Skin epidermis (tissue), 12 donors: ENCODE measurements around the gene PLEKHO1.
"Not testable (repeated sequence)": the region's sequence is repeated elsewhere in the genome, so short reads cannot be mapped to it uniquely, and the experiment has no call there.

ENCODE experiments used
- H3K27ac ChIP-seq, 21 experiments: fragments of 200-600 bp; sonication (generic) in 11 of 21; one replicate each; pipeline ENCODE4 v1.5.0; 2020; ENCODE audit warnings: mild to moderate bottlenecking in 3 of 21, inconsistent platforms in 2 of 21, moderate library complexity in 2 of 21
- H3K4me3 ChIP-seq, 7 experiments: fragments of 200-600 bp; sonication (generic) in 2 of 7; one replicate each; pipeline ENCODE4 v1.5.0; 2020; ENCODE audit warnings: inconsistent platforms in 2 of 7, mild to moderate bottlenecking in 2 of 7, moderate library complexity in 1 of 7

The PLEKHO1 gene, protein sequence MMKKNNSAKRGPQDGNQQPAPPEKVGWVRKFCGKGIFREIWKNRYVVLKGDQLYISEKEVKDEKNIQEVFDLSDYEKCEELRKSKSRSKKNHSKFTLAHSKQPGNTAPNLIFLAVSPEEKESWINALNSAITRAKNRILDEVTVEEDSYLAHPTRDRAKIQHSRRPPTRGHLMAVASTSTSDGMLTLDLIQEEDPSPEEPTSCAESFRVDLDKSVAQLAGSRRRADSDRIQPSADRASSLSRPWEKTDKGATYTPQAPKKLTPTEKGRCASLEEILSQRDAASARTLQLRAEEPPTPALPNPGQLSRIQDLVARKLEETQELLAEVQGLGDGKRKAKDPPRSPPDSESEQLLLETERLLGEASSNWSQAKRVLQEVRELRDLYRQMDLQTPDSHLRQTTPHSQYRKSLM

DNA sequence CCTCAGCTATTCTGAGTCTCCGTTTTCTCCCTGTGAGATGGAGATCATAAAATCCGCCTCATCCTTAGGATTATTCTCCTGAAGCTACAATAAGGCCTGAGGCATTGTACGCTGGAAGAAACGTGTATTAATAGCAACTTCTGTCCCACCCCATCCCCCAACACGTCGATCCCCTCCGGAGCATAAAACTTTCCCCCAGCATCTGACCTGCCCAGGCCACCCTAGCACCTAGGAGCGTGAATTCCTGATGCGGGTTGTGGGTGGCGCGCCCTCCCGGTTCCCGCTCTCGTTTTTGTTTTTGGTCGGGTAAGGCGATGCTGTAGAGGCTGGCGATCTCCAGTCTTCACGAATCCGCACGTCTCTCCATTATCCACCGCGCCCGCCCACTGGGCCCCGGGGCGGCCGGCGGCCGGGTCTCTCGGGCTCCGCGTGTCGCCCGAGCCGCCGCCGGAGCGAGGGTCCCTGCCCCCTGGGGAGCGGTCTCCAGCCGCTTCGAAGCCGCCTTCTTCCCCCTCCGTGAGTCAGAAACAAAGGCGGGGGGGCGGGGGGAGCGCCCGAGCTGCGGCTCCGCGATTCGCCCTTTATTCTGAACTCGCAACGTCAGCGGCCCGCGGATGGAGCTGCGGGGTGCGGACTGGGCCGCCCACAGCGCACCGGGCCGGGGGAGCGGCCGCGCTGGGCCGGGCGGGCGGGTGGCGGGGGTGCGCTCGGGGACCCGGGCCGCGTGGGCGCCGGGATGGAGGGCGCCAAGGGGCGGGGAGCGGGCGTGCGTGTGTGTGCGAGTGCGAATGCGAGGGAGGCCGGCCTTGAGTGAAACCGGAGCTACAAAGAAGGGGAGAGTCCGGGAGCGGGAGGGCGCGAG lies at the start of gene PLEKHO1:
PLEKHO1 (plus strand) TSS at position 646 of the 862 bp plus-strand sequence. CDS start 342 bp downstream, outside the sequence.
- H3K27ac ChIP-seq = peak within 1 kb of the TSS; percentile 78 to 99 (median 91)
- H3K4me3 ChIP-seq = peak within 1 kb of the TSS; percentile 63 to 96 (median 68)

DNA sequence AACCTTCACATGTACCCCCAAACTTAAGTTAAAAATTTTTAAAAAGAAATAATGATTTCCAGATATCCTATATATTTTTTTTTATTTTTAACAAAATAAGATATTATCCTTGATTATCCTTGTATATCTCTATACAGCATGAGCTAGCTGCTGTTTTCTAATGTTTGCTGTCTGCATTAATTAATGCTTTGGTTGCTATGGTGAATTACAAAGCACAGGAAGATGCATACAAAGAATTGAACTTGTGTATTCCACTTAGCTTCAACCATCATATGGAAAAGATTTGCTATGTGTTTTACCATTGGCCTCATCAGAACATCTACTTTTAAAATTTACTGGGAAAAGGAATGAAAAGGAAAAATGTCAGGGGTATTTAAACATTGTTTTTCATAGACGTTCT lies 46.7 kb upstream of the PLEKHO1 start:
- no peak overlapping the region for H3K4me3 ChIP-seq
- no peak overlapping the region for H3K27ac ChIP-seq

DNA sequence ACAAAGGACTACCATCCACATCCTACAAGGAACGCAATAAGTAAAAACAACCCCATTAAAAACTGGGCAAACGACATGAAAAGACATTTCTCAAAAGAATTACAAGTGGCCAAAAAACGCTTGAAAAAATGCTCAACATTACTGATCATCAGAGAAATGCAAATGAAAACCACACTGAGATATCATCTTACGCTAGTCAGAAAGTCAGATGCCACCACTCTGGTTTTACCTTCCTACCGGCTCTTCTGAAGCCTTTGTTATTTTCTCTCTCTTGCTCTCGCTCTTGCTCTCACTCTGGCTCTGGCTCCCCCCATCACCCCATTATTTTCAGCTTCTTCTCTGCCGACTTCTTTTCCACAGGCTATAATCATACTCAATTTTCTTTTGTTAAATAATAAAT lies 43.4 kb upstream of the PLEKHO1 start:
- peak overlapping the region in 5 of 21 experiments; percentile 2 to 75 (median 60) for H3K27ac ChIP-seq
- H3K4me3 ChIP-seq = no peak overlapping the region

DNA sequence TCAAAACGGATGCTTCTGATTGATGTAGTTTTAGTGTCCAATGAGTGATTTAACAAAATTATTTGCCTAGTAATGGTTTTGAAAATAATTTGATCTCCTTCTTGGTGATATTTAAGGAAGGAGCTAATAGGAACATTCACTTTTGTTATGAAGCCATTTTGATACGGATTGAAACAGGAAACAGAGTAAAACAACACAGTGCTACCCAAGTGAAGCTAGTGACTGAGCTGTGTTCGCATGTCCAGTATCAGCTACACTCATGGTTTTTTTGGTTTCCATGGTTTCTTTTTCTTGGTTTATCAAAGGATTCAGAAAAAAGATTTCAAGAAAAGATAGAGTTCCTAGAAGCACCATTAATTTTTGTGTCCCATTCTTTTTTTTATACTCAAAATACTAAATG lies 40.1 kb upstream of the PLEKHO1 start:
- H3K27ac ChIP-seq = peak overlapping the region in 11 of 21 experiments; percentile 24 to 79 (median 53)
- no peak overlapping the region for H3K4me3 ChIP-seq

DNA sequence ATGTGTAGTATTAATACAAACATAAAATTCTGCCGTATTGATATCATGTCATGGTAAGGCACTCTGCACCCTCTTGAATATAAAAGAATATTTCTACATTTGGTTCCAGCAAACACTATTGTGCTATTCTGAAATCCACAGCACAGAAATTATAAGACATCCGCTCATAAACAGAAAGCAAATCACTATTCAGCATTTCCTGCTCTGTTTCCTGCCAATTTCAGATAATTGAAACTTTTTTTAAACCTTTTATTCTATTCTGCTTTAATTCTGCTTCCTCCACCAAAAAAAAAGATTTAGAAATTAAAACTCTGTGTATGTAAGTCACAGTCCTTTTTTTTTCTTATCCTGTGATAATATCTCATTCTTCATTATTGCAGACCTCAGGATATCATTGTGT lies 39.6 kb upstream of the PLEKHO1 start:
- H3K4me3 ChIP-seq = no peak overlapping the region
- H3K27ac ChIP-seq = peak overlapping the region in 13 of 21 experiments; percentile 24 to 79 (median 49)

DNA sequence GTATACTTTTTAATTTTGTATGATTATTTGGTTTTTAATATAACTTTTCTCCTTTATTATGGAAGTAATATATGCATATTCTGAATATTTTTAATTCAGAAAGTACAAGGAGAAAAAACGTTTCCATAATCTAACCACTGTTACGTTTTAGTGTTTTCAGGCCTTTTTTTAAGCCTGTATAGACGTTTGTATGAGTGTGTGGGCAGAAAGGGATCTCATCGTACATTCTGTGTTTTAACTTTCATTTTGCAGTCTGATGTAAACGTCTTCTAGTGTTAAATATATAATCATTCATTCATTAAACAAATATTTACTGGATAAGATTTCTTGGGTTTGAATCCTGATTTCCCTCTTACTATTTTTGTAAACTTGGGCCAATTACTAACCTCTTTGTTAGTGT lies 38.0 kb upstream of the PLEKHO1 start:
- H3K27ac ChIP-seq = peak overlapping the region in 7 of 21 experiments; percentile 10 to 77 (median 53)
- no peak overlapping the region for H3K4me3 ChIP-seq

DNA sequence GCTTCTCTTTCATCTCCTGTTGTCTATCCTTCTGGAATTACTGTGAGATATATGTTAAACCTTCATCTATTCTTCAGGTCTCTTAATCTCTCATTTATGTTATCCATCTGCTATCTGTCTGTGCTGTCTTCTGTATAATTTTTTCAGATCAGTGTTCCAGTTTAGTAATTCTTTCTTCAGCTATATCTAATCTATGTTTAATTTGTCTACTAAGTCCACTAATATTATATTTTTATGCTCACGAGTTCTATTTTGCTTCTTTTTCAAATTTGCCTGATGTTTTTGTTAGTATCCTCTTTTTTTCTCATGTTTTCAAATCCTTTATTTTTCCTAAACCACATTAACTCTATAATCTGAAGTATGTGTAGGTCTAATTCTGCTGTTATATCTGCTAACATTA lies 34.6 kb upstream of the PLEKHO1 start:
- H3K4me3 ChIP-seq = no peak overlapping the region
- H3K27ac ChIP-seq = no peak overlapping the region

DNA sequence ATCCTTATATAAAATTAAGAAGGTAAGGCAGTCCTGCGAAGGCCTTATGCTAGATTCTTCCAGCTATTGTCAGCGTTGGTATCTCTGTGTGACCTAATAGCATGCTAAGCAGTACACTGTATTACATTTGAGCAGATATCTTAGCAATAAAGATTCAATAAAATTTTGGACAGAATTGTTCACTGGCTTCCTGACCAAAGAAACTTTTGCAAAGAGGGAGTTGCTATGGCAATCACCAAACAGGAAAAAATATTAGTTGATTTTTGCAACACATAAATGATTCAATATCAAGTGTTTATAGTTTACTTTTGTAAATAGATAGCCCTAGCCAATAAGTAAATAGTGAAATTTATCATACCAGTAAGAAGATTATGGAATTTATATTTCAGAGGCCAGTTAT lies 31.0 kb upstream of the PLEKHO1 start:
- H3K27ac ChIP-seq = peak overlapping the region in 1 of 21 experiments; percentile 15
- no peak overlapping the region for H3K4me3 ChIP-seq

DNA sequence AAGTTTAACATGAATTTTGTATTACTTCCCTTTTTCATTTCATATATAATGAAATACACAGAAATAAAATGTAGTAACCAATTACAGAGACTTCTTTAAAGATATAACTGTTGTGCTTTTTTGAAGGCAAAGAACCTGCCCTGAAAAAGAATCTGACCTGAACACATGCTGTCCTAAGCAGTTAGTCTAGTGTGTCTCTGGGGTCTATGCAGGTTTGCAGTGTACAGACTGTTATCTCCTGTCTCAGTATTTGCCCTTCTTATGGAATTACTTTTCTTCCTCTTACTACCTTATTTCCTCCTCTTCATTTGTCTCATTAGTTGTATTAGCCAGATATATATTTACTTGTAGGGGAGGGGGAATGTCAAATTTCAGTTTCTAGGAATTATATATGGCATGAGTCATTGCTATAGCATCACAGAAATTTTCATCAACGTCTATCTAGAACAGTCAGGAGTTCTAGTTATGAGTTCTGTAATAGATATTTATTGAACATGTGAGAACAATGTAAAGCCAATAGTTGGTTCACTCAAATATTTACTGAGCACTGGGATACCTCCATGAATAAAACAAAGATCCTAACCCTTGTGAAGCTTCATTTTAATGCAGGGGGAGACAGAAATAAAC lies 28.4 kb upstream of the PLEKHO1 start:
- Histone ChIP-seq H3K4me3 (no peak overlapping the region), H3K27ac (no peak overlapping the region)

DNA sequence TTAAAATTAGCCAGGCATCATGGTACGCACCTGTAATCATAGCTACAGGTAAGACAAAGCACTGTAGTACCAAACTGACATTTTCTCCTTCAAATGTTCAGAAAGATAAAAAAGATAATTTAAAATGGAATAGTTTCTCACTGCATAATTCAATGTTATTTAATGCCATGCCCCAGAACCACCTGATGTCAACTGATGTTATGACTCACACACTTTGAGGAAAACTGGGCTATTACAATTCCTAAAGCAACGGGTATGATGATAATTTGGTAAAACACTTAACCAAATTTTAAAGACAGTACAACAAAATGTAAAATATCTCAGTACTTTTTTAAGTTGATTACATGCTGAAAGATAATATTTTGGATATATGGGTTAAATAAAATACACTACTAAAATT lies 22.9 kb upstream of the PLEKHO1 start:
- H3K27ac ChIP-seq = no peak overlapping the region

DNA sequence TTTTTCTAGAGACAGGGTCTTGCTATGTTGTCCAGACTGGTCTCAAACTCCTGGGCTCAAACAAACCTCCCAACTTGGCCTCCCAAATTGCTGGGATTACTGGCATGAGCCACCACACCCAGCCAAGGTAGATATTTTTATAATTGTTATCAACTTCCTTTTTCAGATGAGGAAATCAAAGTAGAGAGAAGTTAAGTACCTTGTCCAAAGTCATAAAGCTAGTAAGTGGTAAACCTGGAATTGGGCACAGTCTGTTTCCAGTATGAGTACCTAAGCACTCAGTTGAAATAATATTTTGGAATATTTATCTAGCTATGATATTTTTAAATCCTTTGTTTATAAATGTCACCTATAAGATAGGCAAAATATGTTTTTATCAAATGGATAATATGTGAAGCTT lies 22.3 kb upstream of the PLEKHO1 start:
- Histone ChIP-seq H3K27ac (no peak overlapping the region), H3K4me3 (no peak overlapping the region)

More for the DNA sequence above, 22.9 kb upstream of the PLEKHO1 start:
- H3K4me3 ChIP-seq = no peak overlapping the region

DNA sequence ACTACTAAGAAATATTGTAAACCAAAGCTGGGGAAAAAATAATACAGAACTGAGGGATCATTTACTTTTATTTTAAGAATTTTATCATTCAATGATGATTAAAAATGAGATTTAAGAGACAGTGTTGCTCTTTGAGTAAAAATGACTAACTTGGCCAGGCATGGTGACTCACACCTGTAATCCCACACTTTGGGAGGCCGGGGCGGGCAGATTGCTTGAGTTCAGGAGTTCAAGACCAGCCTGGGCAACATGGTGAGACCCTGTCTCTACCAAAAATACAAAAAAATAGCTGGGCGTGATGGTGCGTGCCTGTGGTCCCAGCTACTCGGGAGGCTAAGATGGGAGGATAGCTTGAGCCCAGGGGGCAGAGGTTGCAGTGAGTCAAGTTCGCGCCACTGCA lies 21.8 kb upstream of the PLEKHO1 start:
- Histone ChIP-seq H3K4me3 (no peak overlapping the region), H3K27ac (no peak overlapping the region)

DNA sequence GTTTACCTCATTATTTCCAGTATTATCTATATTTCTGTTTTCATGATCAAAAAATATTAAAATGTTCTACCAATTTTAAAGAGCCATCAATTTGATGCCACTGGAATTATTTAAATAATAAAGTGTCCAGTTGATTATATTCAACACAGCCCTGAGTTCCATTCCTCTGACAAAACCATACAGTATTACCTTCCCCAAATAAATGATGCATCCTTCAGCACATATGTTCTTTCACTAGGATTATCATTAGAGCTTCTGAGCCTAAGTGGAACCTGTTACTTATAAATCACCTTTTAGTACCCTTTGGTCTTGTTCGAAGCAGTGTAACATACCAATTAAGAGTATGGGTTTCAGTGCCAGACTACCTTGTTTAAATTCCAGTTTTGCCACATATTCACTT lies 17.3 kb upstream of the PLEKHO1 start:
- Histone ChIP-seq H3K27ac (no peak overlapping the region), H3K4me3 (no peak overlapping the region)

DNA sequence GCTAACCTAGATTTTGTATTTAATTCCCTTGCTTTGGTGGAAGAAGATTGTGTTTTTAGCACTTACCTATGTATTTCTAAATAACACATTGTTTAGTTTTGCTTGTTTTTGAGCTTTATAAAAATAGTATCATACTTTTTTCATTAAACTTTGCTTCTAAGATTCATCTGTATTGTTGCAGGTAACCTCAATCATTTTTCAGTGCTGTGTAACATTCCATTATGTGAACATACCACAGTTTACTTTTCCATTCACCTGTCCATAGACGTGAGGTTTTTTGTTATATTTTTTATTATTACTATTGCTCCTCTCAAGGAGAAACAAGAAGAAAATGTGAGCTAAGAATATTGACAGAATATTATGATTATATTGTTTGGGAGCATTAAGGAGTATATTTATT lies 15.2 kb upstream of the PLEKHO1 start:
- Histone ChIP-seq H3K27ac (no peak overlapping the region), H3K4me3 (no peak overlapping the region)

DNA sequence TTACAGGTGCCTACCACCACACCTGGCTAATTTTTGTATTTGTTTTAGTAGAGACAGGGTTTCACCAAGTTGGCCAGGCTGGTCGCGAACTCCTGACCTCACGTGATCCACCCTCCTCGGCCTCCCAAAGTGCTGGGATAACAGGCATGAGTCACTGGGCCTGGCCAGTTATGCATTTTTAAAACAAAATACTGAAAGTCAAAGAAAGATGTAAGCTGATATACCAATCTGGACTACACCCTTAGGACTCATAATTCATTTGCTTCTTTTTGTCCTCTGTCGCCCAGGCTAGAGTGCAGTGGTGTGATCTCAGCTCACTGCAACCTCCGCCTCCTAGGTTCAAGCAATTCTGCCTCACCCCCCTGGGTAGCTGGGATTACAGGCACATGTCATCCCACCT lies 14.3 kb upstream of the PLEKHO1 start:
- H3K27ac ChIP-seq, H3K4me3 ChIP-seq: not testable (repeated sequence)

DNA sequence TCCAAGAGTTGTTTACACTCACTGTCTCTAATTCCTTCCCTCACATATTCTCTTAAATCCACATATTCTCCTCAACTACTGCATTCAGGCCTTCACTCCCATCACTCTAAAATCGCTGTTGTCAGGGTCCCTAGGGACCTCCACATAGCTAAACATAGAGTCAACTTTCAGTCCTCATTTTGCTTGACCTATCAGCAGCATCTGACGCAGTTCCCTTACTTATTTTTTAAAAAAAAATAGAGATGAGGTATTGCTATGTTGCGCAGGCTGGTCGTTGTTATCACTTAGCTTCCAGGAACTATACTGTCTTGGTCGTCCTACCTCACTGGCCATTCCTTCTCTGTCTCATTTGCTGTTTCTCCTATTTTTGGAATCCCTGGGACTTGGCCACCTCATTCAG lies 11.7 kb upstream of the PLEKHO1 start:
- no peak overlapping the region for H3K4me3 ChIP-seq
- H3K27ac ChIP-seq = no peak overlapping the region

DNA sequence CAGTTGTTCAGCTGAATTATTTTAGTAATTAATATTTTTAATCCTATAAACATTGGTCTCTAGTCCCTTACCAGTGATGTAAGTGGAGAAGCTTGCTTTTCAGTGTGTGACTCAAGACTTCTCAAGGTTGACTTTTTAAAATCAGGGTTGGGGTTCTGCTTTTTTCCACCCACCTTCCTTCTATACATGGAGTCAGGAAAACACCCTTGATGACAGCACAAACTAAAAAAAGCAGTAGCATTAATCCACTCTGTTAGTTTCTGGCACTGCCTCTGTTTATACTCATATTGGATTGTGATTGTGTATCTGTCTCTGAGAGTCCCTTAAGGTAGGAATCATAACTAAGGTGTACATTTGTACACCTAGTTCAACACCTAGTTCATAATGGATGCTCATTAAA lies 8.3 kb upstream of the PLEKHO1 start:
- Histone ChIP-seq H3K4me3 (no peak overlapping the region), H3K27ac (no peak overlapping the region)

DNA sequence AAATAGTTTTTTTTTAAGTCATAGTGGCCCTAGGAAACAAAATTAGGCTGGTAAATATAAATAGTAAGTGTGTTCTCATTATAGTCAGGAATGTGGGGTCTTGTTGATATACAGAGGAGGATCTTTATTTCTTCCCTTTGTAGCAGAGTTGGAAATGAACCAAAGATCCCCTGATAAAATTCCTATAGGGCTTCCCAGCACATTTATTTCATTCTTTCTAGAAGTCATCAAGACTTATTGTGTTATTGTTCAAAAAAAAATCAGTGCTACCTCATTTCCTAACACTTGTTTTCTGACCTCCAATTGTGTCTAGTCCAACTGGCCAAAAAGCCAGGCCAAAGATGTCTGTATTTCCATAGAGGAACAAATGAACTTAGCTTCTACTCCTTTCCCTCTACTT lies 7.6 kb upstream of the PLEKHO1 start:
- no peak overlapping the region for H3K27ac ChIP-seq

DNA sequence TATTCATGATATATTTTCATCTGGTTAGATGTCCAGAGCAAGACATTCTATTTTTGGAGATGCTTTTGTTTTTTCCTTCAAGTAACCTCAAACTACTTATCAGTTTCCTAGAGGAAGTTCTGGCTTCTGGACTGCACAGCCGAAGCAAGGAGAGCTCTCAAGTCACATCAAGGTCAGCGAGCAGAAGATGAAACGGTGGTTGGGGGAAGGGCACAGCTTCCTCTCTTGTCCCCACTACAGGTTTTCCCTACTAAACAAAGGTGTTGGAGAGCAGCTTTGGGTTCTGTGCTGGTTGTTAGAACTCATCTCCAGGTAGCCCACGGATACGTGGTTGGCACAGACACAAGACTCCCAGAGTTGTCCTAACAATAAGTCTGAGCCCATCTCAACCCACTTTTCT lies 5.1 kb upstream of the PLEKHO1 start:
- Histone ChIP-seq H3K4me3 (no peak overlapping the region), H3K27ac (no peak overlapping the region)

More for the DNA sequence above, 7.6 kb upstream of the PLEKHO1 start:
- H3K4me3 ChIP-seq = no peak overlapping the region

DNA sequence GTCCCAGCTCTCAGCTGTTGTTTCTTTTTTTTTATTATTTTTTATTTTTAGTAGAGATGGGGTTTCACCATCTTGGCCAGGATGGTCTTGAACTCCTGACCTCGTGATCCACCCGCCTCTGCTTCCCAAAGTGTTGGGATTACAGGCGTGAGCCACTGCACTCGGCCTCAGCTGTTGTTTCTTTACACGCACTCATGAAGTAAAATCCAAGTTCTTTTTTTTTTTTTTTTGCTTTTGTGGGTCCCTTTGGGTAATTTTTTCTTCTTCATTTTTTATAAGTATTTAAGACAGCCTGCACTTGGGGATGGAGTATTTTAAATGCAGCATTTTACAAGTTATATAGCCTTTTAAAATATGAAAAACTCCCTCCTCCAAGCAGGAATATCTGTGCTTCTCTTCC lies 3.7 kb upstream of the PLEKHO1 start:
- H3K4me3 ChIP-seq, H3K27ac ChIP-seq: not testable (repeated sequence)
